IPS-NIHi7 (cell line): Measurements from ENCODE around the gene DPP10.

Experiments
- DNase-seq: peaks from one replicate; pipeline ENCODE4 v3.0.0; 2012; ENCODE audit warnings: mixed read lengths; ENCODE audit errors: extremely low spot score

DPP10 gene

GRCh38 chr2:115248066-115248465, 805.6 kb downstream of the DPP10 start:
- DNase-seq: no peak

- no peak for DNase-seq
Observed at GRCh38 chr2:115277366-115277765, 834.9 kb downstream of the DPP10 start.

GRCh38 chr2:115285416-115285815, 843.0 kb downstream of the DPP10 start:
- DNase-seq: no peak

GRCh38 chr2:115290478-115290877, 848.0 kb downstream of the DPP10 start:
- no peak for DNase-seq

- DNase-seq: no peak
Observed at GRCh38 chr2:115292742-115293141, 850.3 kb downstream of the DPP10 start.

GRCh38 chr2:115294999-115295398, 852.6 kb downstream of the DPP10 start:
- peak; percentile 14 for DNase-seq

- DNase-seq: no peak
Observed at GRCh38 chr2:115297056-115297455, 854.6 kb downstream of the DPP10 start.

- no peak for DNase-seq
Observed at GRCh38 chr2:115299199-115299598, 856.8 kb downstream of the DPP10 start.

GRCh38 chr2:115305712-115306111, 863.3 kb downstream of the DPP10 start:
- no peak for DNase-seq

GRCh38 chr2:115314119-115314518, 871.7 kb downstream of the DPP10 start:
- no peak for DNase-seq

- no peak for DNase-seq
Observed at GRCh38 chr2:115327061-115327460, 884.6 kb downstream of the DPP10 start.

GRCh38 chr2:115359550-115359949, 917.1 kb downstream of the DPP10 start:
- DNase-seq: no peak

GRCh38 chr2:115364093-115364492, 921.7 kb downstream of the DPP10 start:
- DNase-seq: peak; percentile 21

- DNase-seq: no peak
Observed at GRCh38 chr2:115369400-115369799, 927.0 kb downstream of the DPP10 start.

- no peak for DNase-seq
Observed at GRCh38 chr2:115374981-115375380, 932.5 kb downstream of the DPP10 start.

GRCh38 chr2:115384399-115384798, 942.0 kb downstream of the DPP10 start:
- no peak for DNase-seq

GRCh38 chr2:115386465-115386864, 944.0 kb downstream of the DPP10 start:
- DNase-seq: peak; percentile 23

GRCh38 chr2:115389024-115389423, 946.6 kb downstream of the DPP10 start:
- DNase-seq: no peak

GRCh38 chr2:115389898-115390565, 947.6 kb downstream of the DPP10 start:
- DNase-seq: no peak

GRCh38 chr2:115396579-115396978, 954.1 kb downstream of the DPP10 start:
- DNase-seq: no peak

GRCh38 chr2:115400940-115401339, 958.5 kb downstream of the DPP10 start:
- no peak for DNase-seq

- no peak for DNase-seq
Observed at GRCh38 chr2:115412501-115412900, 970.1 kb downstream of the DPP10 start.

- DNase-seq: no peak
Observed at GRCh38 chr2:115413791-115414190, 971.4 kb downstream of the DPP10 start.

- no peak for DNase-seq
Observed at GRCh38 chr2:115414466-115414865, 972.0 kb downstream of the DPP10 start.
